Mucosa of descending colon (tissue), 3 donors: ENCODE results near the gene PDE4D. TPM values are rescaled to one million over a fixed set of nuclear protein-coding genes. Genes with fewer than 3 reads are reported as not detected.

Experiments used
- ATAC-seq: fragments of 200-7000 bp; cut with Tn5 transposase; one replicate; pipeline ENCODE4 v1.9.1; 2020; ENCODE audit warnings: mild to moderate bottlenecking, moderate library complexity
- DNase-seq, 3 donors: peaks; one replicate each; pipeline ENCODE4 v3.0.0-alpha.2; 2020
- H3K36me3 ChIP-seq: fragments of 200-600 bp; one replicate; pipeline ENCODE4 v1.8.0; 2021; ENCODE audit warnings: low read depth, mild to moderate bottlenecking
- H3K4me1 ChIP-seq: fragments of 200-600 bp; one replicate; pipeline ENCODE4 v1.8.0; 2021; ENCODE audit warnings: low read depth, mild to moderate bottlenecking
- H3K4me3 ChIP-seq: fragments of 200-600 bp; one replicate; pipeline ENCODE4 v1.8.0; 2021; ENCODE audit warnings: mild to moderate bottlenecking
- H3K9me3 ChIP-seq: fragments of 200-600 bp; one replicate; pipeline ENCODE4 v1.8.0; 2021; ENCODE audit warnings: mild to moderate bottlenecking
- intact Hi-C, 2 donors: fragments of 100-400 bp; cut with DNase I in 1 of 2; cut with micrococcal nuclease in 1 of 2; formaldehyde crosslinking; loops; one replicate each; pipeline versions ENCODE4 v1.11.0 to v1.11.1; 2022; cut with DNase I, micrococcal nuclease
- total RNA-seq, 3 donors: library from RNA; stranded (reverse); fragmentation: NEBNext Ultra II Directional in 2 of 3; extraction: Animal tissue kit (Norgen Biotek cat#: 25700) in 2 of 3; gene quantifications; one replicate each; pipeline versions ENCODE4 v1.2.1 to v1.2.4, GENCODE V29; 2021 to 2023
- TF ChIP-seq, protein P1 (sequence below): fragments of 200-600 bp; IDR thresholded peaks from one replicate; pipeline ENCODE4 v1.8.0; 2022; ENCODE audit warnings: antibody characterized with exemption, mild to moderate bottlenecking
- donor health status: DM: no; HTN: no; CAD: no; lungs with moderate emphysema.
- donor health status: DM: no; HTN: no; CAD: no.
- donor health status: DM: no; HTN: yes; CAD: no.

PDE4D gene
- total RNA-seq, 3 donors from 2014 or later, result 37.9 to 137 (median 100) TPM

DNA sequence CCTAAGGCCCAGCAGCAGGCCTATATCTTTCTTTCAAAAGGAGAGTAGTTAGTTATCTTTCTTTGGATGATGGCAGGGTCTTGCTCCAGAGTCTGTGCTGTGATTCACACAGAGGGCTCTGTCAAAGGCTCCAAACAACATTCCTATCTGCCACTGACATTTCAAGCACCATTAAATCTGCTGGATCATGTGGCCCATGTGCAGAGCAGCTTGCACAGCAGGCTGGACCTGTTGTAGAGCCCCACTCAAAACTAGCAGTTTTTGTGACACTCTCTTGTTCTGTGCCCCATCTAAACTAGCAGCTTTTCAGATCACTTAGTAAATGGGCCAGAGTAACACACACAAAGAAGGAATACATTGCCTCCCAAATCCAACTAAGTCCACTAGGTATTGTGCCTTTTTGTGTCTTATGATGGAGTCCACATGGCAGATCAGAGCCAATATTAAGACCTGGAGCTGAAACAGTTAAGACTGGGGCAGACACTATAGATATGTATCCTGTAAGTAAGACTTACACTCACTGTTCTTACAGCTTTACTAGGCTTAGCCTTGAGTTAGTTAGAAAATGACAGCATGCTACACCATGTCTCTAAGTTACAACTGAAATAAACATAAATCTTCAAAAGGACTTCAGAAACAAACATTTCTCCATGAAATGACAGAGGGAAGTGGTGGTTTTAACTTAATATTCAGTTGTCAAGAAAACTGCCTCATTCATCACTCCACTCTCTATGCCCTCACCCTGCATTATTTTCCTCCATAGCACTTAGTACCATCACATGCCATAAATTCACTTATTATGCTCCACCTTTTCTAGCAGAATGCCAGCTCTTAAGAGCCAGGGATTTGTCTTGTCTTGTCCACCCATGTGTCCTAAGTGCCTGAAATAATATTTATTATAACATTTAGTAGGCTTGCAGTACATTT, 909.7 kb downstream of the PDE4D start:
- DNase-seq, result no peak
- intact Hi-C loops, result no loop called here
- no peaks in the 10 kb centered on the region for H3K9me3 ChIP-seq
- H3K4me3 ChIP-seq, result no peak overlapping the region
- TF ChIP-seq, protein P1, sequence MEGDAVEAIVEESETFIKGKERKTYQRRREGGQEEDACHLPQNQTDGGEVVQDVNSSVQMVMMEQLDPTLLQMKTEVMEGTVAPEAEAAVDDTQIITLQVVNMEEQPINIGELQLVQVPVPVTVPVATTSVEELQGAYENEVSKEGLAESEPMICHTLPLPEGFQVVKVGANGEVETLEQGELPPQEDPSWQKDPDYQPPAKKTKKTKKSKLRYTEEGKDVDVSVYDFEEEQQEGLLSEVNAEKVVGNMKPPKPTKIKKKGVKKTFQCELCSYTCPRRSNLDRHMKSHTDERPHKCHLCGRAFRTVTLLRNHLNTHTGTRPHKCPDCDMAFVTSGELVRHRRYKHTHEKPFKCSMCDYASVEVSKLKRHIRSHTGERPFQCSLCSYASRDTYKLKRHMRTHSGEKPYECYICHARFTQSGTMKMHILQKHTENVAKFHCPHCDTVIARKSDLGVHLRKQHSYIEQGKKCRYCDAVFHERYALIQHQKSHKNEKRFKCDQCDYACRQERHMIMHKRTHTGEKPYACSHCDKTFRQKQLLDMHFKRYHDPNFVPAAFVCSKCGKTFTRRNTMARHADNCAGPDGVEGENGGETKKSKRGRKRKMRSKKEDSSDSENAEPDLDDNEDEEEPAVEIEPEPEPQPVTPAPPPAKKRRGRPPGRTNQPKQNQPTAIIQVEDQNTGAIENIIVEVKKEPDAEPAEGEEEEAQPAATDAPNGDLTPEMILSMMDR, result no peak
- ATAC-seq, result no peak
- no peaks in the 10 kb centered on the region for H3K36me3 ChIP-seq
- no peaks in the 10 kb centered on the region for H3K4me1 ChIP-seq

DNA sequence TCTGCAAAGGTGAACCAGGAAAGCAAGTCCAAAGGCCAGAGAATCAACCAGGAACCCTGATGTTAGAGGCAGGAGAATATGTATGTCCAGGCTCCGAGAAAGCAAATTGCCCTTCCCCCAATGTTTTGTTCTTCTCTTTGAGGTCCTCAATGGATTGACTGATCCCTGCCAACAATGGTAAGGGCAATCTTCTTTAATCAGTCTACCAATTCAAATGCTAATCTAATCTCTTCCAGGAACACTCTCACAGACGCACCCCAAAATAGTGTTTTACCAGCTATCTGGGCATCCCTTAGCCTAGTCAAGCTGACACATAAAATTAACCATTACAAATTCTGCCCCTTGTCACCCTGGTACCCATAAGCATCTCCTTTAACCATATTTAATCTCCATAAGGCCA, 912.6 kb downstream of the PDE4D start:
- Histone ChIP-seq H3K9me3 (no peaks in the 10 kb centered on the region), H3K4me3 (no peak overlapping the region), H3K36me3 (no peaks in the 10 kb centered on the region), H3K4me1 (no peaks in the 10 kb centered on the region)
- no peak for DNase-seq
- intact Hi-C loops, result no loop called here
- no peak for ATAC-seq
- TF ChIP-seq, protein P1, result no peak

DNA sequence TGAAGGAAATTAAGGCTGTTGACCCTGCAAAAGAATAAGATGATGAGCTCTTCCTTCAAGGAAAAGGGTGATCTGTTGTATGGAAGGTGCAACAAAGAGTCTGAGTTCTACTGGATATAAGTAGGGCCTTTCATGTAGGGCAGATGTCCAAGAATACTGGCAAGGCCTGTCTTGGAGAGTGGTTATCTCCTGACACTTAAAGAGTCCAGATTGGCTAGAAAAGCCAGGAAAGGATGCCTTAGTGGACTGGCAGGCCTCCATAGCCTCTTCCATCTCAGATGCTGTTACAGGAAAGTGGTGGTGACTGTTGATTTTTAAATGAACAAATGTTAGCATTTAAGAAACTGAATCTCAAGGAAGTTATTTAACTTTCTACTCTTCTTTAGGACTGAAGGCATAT, 914.4 kb downstream of the PDE4D start:
- Histone ChIP-seq H3K4me1 (no peaks in the 10 kb centered on the region), H3K36me3 (no peaks in the 10 kb centered on the region), H3K9me3 (no peaks in the 10 kb centered on the region), H3K4me3 (no peak overlapping the region)
- no peak for DNase-seq
- TF ChIP-seq, protein P1, result no peak
- intact Hi-C loops, result no loop called here
- ATAC-seq, result no peak

DNA sequence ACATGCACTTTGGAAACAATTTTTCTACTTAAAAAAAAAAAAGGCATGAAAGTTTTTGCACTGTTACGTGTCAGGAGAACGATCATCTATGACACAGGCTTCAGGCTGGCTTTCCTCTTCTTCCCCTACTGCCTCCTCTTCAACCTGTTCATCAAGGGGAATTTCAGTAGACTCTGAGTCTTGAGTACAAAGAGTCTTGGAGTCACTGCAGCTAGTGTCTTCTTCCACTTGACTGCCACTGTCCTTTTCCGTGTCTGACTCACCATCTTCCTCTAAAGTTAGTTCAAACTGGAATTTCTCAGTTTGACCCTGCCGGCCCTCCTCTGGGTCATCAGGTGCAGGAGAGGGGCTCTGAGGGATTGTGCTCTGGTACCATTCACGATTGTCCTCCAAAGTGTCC, 918.9 kb downstream of the PDE4D start:
- H3K4me3 ChIP-seq, result no peak overlapping the region
- no peak for ATAC-seq
- H3K36me3 ChIP-seq, result no peaks in the 10 kb centered on the region
- TF ChIP-seq, protein P1, result no peak
- no peaks in the 10 kb centered on the region for H3K9me3 ChIP-seq
- no peak for DNase-seq
- no peaks in the 10 kb centered on the region for H3K4me1 ChIP-seq
- intact Hi-C loops, result no loop called here

DNA sequence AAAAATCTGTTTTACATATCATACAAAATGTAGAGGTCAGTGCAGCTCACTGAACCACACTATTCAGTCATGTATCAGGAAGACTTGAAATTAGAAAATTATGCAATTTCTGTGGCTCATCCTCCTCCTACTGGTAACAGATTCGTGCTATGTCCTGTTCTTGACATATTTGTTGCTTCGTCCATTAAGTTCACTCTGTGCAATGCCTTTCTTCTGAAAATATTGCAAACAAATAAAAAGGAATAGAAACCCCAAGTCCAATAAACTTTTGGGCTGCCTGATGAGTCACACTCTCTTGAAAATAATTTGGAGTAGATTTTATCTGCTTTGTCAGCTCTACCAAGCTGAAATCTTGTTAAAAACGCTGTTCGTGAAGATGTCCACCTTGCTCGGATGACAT, 919.4 kb downstream of the PDE4D start:
- H3K9me3 ChIP-seq, result no peaks in the 10 kb centered on the region
- no peak overlapping the region for H3K4me3 ChIP-seq
- ATAC-seq (no peak), DNase-seq (no peak)
- no peaks in the 10 kb centered on the region for H3K4me1 ChIP-seq
- H3K36me3 ChIP-seq, result no peaks in the 10 kb centered on the region
- TF ChIP-seq, protein P1, result no peak
- intact Hi-C loops, result no loop called here
